Endometrium (tissue), 2 donors: ENCODE data around the gene COL6A2.
"Not testable (repeated sequence)": the region's sequence is repeated elsewhere in the genome, so short reads cannot be mapped to it uniquely, and the experiment has no call there.

Experiments
- FAIRE-seq: peaks from 2 replicates; lab custom pipeline; 2012; peaks lifted over from hg19 to GRCh38; lab: Jason Lieb, UNC
- donor health status: control.
- donor health status: control.

COL6A2 gene

GRCh38 chr21:46176443-46177129 is 78.7 kb downstream of the COL6A2 start:
- FAIRE-seq, result not testable (repeated sequence)

GRCh38 chr21:46178961-46179360 is 81.0 kb downstream of the COL6A2 start:
- no peak for FAIRE-seq
